Measurements from ENCODE around the gene RUBCNL. TPM values are rescaled to one million over a fixed set of nuclear protein-coding genes. Genes with fewer than 3 reads are reported as not detected.

Gene RUBCNL
- total and polyA plus RNA-seq, 4 donors, result 1.6 to 11.5 (median 5.5) TPM

DNA sequence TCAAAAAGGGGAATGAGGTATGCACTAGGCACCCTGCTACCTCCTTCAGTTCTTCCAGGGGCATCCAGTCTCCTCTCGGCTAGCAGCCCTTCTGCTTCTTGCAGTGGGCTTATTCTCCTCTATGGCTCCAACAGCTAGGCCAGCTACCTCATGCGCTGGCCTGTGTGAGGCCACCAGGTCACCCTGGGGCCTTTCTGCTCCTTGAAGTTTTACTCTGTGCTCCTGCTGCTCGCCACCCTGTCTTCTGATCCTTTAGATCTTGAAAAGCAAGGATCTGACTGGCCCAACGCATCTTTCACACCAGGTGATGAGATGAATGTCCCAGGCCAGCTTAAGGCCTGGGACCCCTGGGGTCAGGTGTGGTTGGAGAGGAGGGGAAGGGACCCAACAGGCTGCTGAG, 66.2 kb downstream of the RUBCNL start:
- no peaks in the 10 kb centered on the region for H3K36me3 ChIP-seq (ENCODE audit: control insufficient read depth in 4 of 4, insufficient read depth in 4 of 4, low read length in 4 of 4)
- WGBS, 2 donors, result 86 to 90% methylated on average over 4 of the region's 4 CpGs
- TF ChIP-seq, protein P1, sequence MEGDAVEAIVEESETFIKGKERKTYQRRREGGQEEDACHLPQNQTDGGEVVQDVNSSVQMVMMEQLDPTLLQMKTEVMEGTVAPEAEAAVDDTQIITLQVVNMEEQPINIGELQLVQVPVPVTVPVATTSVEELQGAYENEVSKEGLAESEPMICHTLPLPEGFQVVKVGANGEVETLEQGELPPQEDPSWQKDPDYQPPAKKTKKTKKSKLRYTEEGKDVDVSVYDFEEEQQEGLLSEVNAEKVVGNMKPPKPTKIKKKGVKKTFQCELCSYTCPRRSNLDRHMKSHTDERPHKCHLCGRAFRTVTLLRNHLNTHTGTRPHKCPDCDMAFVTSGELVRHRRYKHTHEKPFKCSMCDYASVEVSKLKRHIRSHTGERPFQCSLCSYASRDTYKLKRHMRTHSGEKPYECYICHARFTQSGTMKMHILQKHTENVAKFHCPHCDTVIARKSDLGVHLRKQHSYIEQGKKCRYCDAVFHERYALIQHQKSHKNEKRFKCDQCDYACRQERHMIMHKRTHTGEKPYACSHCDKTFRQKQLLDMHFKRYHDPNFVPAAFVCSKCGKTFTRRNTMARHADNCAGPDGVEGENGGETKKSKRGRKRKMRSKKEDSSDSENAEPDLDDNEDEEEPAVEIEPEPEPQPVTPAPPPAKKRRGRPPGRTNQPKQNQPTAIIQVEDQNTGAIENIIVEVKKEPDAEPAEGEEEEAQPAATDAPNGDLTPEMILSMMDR (IDR thresholded peaks at IDR 0.05; ENCODE audit: control extremely low read depth, extremely low read depth), result no peak
- no peak overlapping the region for H3K4me3 ChIP-seq
- H3K4me1 ChIP-seq (ENCODE audit: control insufficient read depth in 5 of 5, insufficient read depth in 5 of 5, low read length in 5 of 5), result no peaks in the 10 kb centered on the region
- no peaks in the 10 kb centered on the region for H3K9me3 ChIP-seq (ENCODE audit: control insufficient read depth in 4 of 4, insufficient read depth in 3 of 4, low read length in 3 of 4)
- no peak overlapping the region for H3K27ac ChIP-seq (ENCODE audit: low read depth in 1 of 2, low read length in 1 of 2)
- H3K27me3 ChIP-seq (ENCODE audit: control insufficient read depth in 3 of 3, insufficient read depth in 3 of 3, low read length in 2 of 3), result no peaks in the 10 kb centered on the region
- DNase-seq (no peak), ATAC-seq (ENCODE audit: insufficient read depth, low FRiP score) (no peak)
- H3K9ac ChIP-seq (ENCODE audit: insufficient read depth in 1 of 2, low read length in 2 of 2), result no peak overlapping the region

DNA sequence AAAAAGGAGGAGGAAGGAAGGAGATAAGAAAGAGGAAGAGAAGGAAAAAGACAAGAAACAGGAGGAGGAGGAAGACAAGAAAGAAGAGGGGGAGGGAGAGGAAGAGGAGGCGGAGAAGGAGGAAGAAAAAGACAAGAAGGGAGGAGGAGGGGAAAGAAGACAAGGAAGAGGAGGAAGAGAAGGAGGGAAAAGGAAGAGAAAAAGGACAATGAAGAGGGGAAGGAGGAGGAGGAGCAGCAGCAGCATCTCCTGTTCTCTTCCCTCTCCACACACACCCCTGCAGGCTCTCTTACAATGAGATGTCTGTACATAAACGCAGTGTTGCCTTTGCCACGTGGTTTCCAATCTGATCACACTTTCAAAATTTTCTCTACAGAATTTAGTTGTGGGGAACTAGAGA, 66.6 kb downstream of the RUBCNL start:
- ATAC-seq (ENCODE audit: insufficient read depth, low FRiP score) (no peak), DNase-seq (no peak)

DNA sequence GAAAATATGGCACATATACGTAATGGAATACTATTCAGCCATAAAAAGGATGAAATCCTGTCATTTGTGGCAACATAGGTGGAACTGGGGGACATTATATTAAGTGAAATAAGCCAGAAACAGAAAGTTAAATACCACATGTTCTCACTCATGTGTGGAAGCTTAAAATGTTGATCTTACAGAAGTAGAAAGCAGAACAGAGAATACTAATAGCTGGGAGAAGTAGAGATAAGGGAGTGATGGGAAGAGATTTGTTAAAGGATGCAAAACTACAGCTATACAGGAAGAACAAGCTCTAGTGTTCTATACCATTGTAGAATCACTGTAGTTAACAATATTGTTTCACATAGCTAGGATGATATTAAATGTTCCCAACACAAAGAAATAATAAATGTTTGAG, 68.1 kb downstream of the RUBCNL start:
- Histone ChIP-seq H3K4me3 (no peak overlapping the region), H3K27ac (ENCODE audit: low read depth in 1 of 2, low read length in 1 of 2) (no peak overlapping the region), H3K9ac (ENCODE audit: insufficient read depth in 1 of 2, low read length in 2 of 2) (no peak overlapping the region), H3K9me3 (ENCODE audit: control insufficient read depth in 4 of 4, insufficient read depth in 3 of 4, low read length in 3 of 4) (no peaks in the 10 kb centered on the region), H3K27me3 (ENCODE audit: control insufficient read depth in 3 of 3, insufficient read depth in 3 of 3, low read length in 2 of 3) (no peaks in the 10 kb centered on the region), H3K4me1 (ENCODE audit: control insufficient read depth in 5 of 5, insufficient read depth in 5 of 5, low read length in 5 of 5) (no peaks in the 10 kb centered on the region), H3K36me3 (ENCODE audit: control insufficient read depth in 4 of 4, insufficient read depth in 4 of 4, low read length in 4 of 4) (no peaks in the 10 kb centered on the region)
- WGBS, 2 donors, result 90 to 95% methylated on average over 1 of the region's 1 CpG
- TF ChIP-seq, protein P1 (IDR thresholded peaks at IDR 0.05; ENCODE audit: control extremely low read depth, extremely low read depth), result no peak
- ATAC-seq (ENCODE audit: insufficient read depth, low FRiP score), result no peak
- DNase-seq, result no peak

More for the DNA sequence above, 66.6 kb downstream of the RUBCNL start:
- TF ChIP-seq, protein P1 (IDR thresholded peaks at IDR 0.05; ENCODE audit: control extremely low read depth, extremely low read depth), result no peak
- no peaks in the 10 kb centered on the region for H3K4me1 ChIP-seq (ENCODE audit: control insufficient read depth in 5 of 5, insufficient read depth in 5 of 5, low read length in 5 of 5)
- no peaks in the 10 kb centered on the region for H3K9me3 ChIP-seq (ENCODE audit: control insufficient read depth in 4 of 4, insufficient read depth in 3 of 4, low read length in 3 of 4)
- H3K27me3 ChIP-seq (ENCODE audit: control insufficient read depth in 3 of 3, insufficient read depth in 3 of 3, low read length in 2 of 3), result no peaks in the 10 kb centered on the region
- no peak overlapping the region for H3K4me3 ChIP-seq
- H3K9ac ChIP-seq (ENCODE audit: insufficient read depth in 1 of 2, low read length in 2 of 2), result no peak overlapping the region
- no peaks in the 10 kb centered on the region for H3K36me3 ChIP-seq (ENCODE audit: control insufficient read depth in 4 of 4, insufficient read depth in 4 of 4, low read length in 4 of 4)
- no peak overlapping the region for H3K27ac ChIP-seq (ENCODE audit: low read depth in 1 of 2, low read length in 1 of 2)
- WGBS, 2 donors, result 32 to 60% methylated on average over 3 of the region's 3 CpGs

DNA sequence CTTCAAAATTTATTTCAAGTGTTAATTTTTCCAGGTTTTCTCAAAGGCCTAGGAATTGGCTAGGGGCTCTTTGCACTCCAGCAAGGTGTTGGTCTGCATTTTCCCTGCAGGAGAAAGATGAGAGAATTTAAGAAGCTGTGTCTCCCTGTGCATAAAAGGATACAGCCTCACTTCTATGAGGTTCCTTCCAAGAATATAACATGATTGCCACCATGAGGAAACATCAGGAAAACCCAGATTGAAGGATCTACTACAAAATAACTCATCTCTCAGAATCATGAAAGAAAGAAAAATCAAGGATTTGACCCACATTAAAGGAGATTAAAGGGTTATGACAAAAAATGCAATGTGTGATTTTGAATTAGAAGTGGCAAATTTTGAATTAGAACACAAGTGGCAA, 69.9 kb downstream of the RUBCNL start:
- DNase-seq, result peak in 2 of 3 donors; percentile 22 to 27
- Histone ChIP-seq H3K9me3 (ENCODE audit: control insufficient read depth in 4 of 4, insufficient read depth in 3 of 4, low read length in 3 of 4) (no peaks in the 10 kb centered on the region), H3K27ac (ENCODE audit: low read depth in 1 of 2, low read length in 1 of 2) (no peak overlapping the region)

More for the DNA sequence above, 69.9 kb downstream of the RUBCNL start:
- no peaks in the 10 kb centered on the region for H3K27me3 ChIP-seq (ENCODE audit: control insufficient read depth in 3 of 3, insufficient read depth in 3 of 3, low read length in 2 of 3)
- ATAC-seq (ENCODE audit: insufficient read depth, low FRiP score), result no peak
- no peaks in the 10 kb centered on the region for H3K36me3 ChIP-seq (ENCODE audit: control insufficient read depth in 4 of 4, insufficient read depth in 4 of 4, low read length in 4 of 4)
- H3K4me3 ChIP-seq, result no peak overlapping the region
- no peaks in the 10 kb centered on the region for H3K4me1 ChIP-seq (ENCODE audit: control insufficient read depth in 5 of 5, insufficient read depth in 5 of 5, low read length in 5 of 5)
- H3K9ac ChIP-seq (ENCODE audit: insufficient read depth in 1 of 2, low read length in 2 of 2), result no peak overlapping the region
- TF ChIP-seq, protein P1 (IDR thresholded peaks at IDR 0.05; ENCODE audit: control extremely low read depth, extremely low read depth), result no peak

All from lung (tissue), 12 donors.